OCI-LY1 (cell line): ENCODE data around the gene MAS1.

Experiments
- CTCF ChIP-seq: fragments of 200-600 bp; sonication (generic), shearing (Covaris generic); IDR thresholded peaks from 2 replicates; pipeline ENCODE4 v1.5.1; 2017; ENCODE audit warnings: mild to moderate bottlenecking, antibody characterized with exemption, low read length, moderate library complexity, mixed read lengths
- EZH2 ChIP-seq: fragments of 200-600 bp; sonication (generic), shearing (Covaris generic); IDR thresholded peaks from 2 replicates; pipeline ENCODE4 v1.8.0; 2017; ENCODE audit warnings: borderline replicate concordance, mixed run types, mild to moderate bottlenecking, antibody characterized with exemption, low read length, moderate library complexity, mixed read lengths

DNA sequence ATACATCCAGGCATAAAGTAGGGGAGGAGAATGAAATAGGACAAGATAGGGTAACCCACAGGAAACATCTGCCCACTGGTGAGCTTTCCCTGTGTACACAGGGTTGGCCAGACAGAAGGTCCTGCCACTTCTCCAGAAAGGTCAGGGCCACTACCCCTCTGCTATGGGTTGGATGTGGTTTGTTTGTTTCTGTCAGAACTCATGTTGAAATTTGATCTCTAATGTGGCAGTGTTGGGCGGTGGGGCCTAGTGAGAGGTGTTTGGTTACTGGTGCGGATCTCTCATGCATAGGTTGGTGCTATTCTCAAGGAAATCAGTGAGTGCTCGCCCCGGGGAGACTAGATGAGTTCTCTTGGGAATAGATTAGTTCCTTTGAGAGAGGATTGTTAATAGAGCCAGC is 15.6 kb upstream of the MAS1 start:
- TF ChIP-seq CTCF, result no peak
- no peak for TF ChIP-seq EZH2
